Measurements from ENCODE around the gene SYS1. TPM values are rescaled to one million over a fixed set of nuclear protein-coding genes. Genes with fewer than 3 reads are reported as not detected.
A peak's percentile ranks its signal among the peaks of the same experiment; 100 is the strongest.

The SYS1 gene
- total RNA-seq, 4 donors from 2014 or later = 30.9 to 49.5 (median 38.7) TPM

DNA sequence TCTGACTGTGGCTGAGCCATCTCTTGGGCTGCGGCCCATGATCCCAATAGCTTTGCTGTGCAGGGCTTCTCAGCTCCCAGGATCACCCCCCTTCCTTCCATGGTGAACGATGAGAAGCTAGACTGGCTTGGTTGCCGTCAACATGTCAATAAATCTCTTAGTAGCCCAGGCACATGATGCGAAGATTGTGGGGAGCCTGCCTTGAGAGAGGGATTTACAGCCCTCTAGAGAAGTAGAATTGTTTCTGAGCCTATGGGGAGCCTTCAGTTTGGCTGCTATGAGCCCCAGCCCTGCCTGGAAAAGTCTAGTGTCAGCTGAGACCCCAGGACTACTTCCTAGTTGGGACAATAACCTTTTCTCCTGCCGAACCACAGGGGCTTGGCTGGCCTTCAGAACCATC lies 49.7 kb downstream of the SYS1 start:
- H3K9me3 ChIP-seq = no peaks in the 10 kb centered on the region
- WGBS = 68% methylated on average over 5 of the region's 5 CpGs
- H3K36me3 ChIP-seq = peaks cover 23% of the 10 kb centered on the region

DNA sequence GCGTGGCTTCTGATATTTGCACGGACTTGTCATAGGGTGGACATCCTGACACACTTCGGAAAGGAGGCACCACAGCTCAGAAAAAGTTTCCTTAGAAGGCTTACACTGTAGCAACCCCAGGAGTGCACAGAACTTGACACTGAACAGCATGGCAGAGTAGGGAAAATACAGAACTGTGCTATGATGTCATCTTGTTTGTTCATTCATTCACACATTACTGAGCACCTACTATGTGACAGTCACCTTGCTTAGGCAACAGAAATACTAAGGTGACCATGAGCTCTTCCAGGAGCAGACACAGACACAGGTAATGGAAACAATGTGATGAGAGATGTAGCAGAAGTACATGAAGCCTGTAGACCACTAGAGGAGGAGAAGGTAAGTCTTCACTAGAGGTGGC lies 50.5 kb downstream of the SYS1 start:
- peaks cover 23% of the 10 kb centered on the region for H3K36me3 ChIP-seq
- TF ChIP-seq, protein P1, sequence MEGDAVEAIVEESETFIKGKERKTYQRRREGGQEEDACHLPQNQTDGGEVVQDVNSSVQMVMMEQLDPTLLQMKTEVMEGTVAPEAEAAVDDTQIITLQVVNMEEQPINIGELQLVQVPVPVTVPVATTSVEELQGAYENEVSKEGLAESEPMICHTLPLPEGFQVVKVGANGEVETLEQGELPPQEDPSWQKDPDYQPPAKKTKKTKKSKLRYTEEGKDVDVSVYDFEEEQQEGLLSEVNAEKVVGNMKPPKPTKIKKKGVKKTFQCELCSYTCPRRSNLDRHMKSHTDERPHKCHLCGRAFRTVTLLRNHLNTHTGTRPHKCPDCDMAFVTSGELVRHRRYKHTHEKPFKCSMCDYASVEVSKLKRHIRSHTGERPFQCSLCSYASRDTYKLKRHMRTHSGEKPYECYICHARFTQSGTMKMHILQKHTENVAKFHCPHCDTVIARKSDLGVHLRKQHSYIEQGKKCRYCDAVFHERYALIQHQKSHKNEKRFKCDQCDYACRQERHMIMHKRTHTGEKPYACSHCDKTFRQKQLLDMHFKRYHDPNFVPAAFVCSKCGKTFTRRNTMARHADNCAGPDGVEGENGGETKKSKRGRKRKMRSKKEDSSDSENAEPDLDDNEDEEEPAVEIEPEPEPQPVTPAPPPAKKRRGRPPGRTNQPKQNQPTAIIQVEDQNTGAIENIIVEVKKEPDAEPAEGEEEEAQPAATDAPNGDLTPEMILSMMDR (IDR thresholded peaks at IDR 0.05) = no peak
- TF ChIP-seq POLR2AphosphoS5 (IDR thresholded peaks at IDR 0.05) = no peak
- no peak for TF ChIP-seq EP300 (IDR thresholded peaks at IDR 0.05)
- TF ChIP-seq POLR2A (IDR thresholded peaks at IDR 0.05) = no peak
- H3K4me3 ChIP-seq = no peak overlapping the region
- 100% methylated on average over 1 of the region's 3 CpGs for WGBS
- H3K9me3 ChIP-seq = no peaks in the 10 kb centered on the region
- H3K4me1 ChIP-seq = peaks cover 28% of the 10 kb centered on the region
- peak in 1 of 2 donors; percentile 43 for DNase-seq (ENCODE audit: low spot score in 2 of 2)
- H3K27ac ChIP-seq = no peak overlapping the region
- no peaks in the 10 kb centered on the region for H3K27me3 ChIP-seq

More for the DNA sequence above, 49.7 kb downstream of the SYS1 start:
- TF ChIP-seq, protein P1 (IDR thresholded peaks at IDR 0.05) = no peak
- TF ChIP-seq POLR2AphosphoS5 (IDR thresholded peaks at IDR 0.05) (no peak), EP300 (IDR thresholded peaks at IDR 0.05) (no peak), POLR2A (IDR thresholded peaks at IDR 0.05) (no peak)
- H3K27ac ChIP-seq = no peak overlapping the region
- H3K4me3 ChIP-seq = no peak overlapping the region
- peaks cover 29% of the 10 kb centered on the region for H3K4me1 ChIP-seq
- no peaks in the 10 kb centered on the region for H3K27me3 ChIP-seq
- peak in 1 of 2 donors; percentile 35 for DNase-seq (ENCODE audit: low spot score in 2 of 2)

DNA sequence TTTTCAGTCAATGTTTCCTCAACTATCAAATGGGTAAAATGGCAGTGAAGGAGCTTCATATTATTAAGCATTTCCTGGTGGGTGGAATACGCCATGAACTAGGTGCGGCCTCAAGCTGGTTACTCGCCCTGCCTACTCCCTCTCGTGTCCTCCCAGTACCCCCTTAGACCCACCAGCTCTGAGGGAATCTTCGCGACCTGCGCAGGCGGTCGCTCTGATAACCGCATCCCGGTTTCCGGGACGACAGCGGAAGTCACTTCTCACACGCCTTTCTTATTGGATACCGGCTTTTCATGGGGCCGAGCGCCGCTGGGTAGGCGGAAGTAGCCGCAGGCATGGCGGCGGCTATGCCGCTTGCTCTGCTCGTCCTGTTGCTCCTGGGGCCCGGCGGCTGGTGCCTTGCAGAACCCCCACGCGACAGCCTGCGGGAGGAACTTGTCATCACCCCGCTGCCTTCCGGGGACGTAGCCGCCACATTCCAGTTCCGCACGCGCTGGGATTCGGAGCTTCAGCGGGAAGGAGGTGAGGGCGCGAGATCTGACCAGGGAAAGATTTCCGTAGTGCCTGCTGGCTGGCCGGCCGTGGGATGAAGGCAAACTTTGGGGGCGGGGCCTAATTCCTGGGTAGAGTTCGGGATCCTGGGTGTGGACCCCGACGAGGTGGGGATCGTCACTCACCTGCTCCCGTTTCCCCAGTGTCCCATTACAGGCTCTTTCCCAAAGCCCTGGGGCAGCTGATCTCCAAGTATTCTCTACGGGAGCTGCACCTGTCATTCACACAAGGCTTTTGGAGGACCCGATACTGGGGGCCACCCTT lies 53.1 kb downstream of the SYS1 start, which contains the start of gene PIGT:
Gene PIGT, plus strand, starts transcription at position 320 of the 816 bp plus-strand sequence. Its CDS starts 16 bp downstream, at position 336.
- Histone ChIP-seq H3K27ac (peak within 1 kb of the TSS; percentile 75), H3K9me3 (no peaks in the 10 kb centered on the region), H3K27me3 (no peaks in the 10 kb centered on the region), H3K4me1 (peaks cover 44% of the 10 kb centered on the region), H3K36me3 (peaks cover 27% of the 10 kb centered on the region), H3K4me3 (peak within 1 kb of the TSS; percentile 80)
- TF ChIP-seq POLR2A (IDR thresholded peaks at IDR 0.05) (peak in 1 of 2 donors; percentile 94), EP300 (IDR thresholded peaks at IDR 0.05) (no peak), POLR2AphosphoS5 (IDR thresholded peaks at IDR 0.05) (peak; percentile 68 to 92 (median 87))
- TF ChIP-seq, protein P1 (IDR thresholded peaks at IDR 0.05) = no peak
- 2% methylated on average over 17 of the region's 52 CpGs for WGBS
- peak; percentile 93 to 95 for DNase-seq (ENCODE audit: low spot score in 2 of 2)

DNA sequence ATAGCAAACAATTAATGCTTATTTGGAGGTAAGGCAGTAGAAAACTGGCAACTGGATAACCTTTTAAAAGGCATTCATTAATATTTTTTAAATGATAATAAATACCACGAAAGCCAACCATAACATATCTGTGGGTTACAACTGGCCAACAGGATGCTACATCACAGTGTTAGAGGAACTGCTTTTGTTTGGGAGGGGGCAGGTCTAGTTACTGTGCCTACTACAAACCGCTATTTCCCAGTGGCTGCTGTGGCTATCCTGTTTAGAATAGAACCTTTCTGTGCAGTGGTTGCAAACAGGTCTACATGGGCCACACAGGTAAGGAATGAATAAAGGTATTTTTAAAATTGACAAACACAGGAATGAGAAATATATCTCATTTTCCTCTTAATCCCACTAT lies 54.0 kb downstream of the SYS1 start:
- Histone ChIP-seq H3K4me3 (peak overlapping the region; percentile 80), H3K27ac (peak overlapping the region; percentile 75), H3K4me1 (peaks cover 44% of the 10 kb centered on the region), H3K36me3 (peaks cover 30% of the 10 kb centered on the region), H3K9me3 (no peaks in the 10 kb centered on the region), H3K27me3 (no peaks in the 10 kb centered on the region)
- 65% methylated on average over 2 of the region's 2 CpGs for WGBS
- TF ChIP-seq POLR2A (IDR thresholded peaks at IDR 0.05) (no peak), EP300 (IDR thresholded peaks at IDR 0.05) (no peak), POLR2AphosphoS5 (IDR thresholded peaks at IDR 0.05) (no peak)
- TF ChIP-seq, protein P1 (IDR thresholded peaks at IDR 0.05) = no peak
- DNase-seq (ENCODE audit: low spot score in 2 of 2) = peak in 1 of 2 donors; percentile 8

Other genes starting within 250 kb of the SYS1 start
- gene WFDC5, start 248.0 kb upstream of the SYS1 start, total RNA-seq = 100 to 1,000 TPM; 284 to 409 (median 356) TPM
- gene WFDC12, start 238.7 kb upstream of the SYS1 start, total RNA-seq = 1 to 10 TPM in 2 of 4 donors, under 1 TPM in 1, not detected in 1; 0.98 to 7.6 (median 2.3) TPM
- 10 to 100 TPM in 2 of 4 donors, 1 to 10 TPM in 2; 2.6 to 98.2 (median 8.0) TPM for gene PI3, start 188.3 kb upstream of the SYS1 start, total RNA-seq
- not detected for gene SEMG1, start 156.1 kb upstream of the SYS1 start, total RNA-seq
- gene SEMG2, start 141.8 kb upstream of the SYS1 start, total RNA-seq = under 1 TPM in 1 of 4 donors, not detected in 3; 0.25 TPM
- 100 to 1,000 TPM in 3 of 4 donors, 10 to 100 TPM in 1; 97.4 to 632 (median 292) TPM for gene SLPI, start 108.6 kb upstream of the SYS1 start, total RNA-seq
- gene RBPJL, start 56.3 kb upstream of the SYS1 start, total RNA-seq = not detected
- gene MATN4, start 54.9 kb upstream of the SYS1 start, total RNA-seq = 1 to 10 TPM in 1 of 4 donors, under 1 TPM in 2, not detected in 1; 0.25 to 1.5 (median 0.94) TPM
- 100 to 1,000 TPM; 156 to 255 (median 216) TPM for gene SDC4, start 14.7 kb upstream of the SYS1 start, total RNA-seq
- under 1 TPM in 1 of 4 donors, not detected in 3; 0.32 TPM for gene TP53TG5, start 15.2 kb downstream of the SYS1 start, total RNA-seq
- 10 to 100 TPM; 42.4 to 72.3 (median 49.7) TPM for gene DBNDD2, start 45.1 kb downstream of the SYS1 start, total RNA-seq
- gene PIGT, start 53.0 kb downstream of the SYS1 start, total RNA-seq = 10 to 100 TPM; 44.6 to 77.8 (median 51.8) TPM
- 10 to 100 TPM; 29.6 to 58.0 (median 34.1) TPM for gene WFDC2, start 106.6 kb downstream of the SYS1 start, total RNA-seq
- 1 to 10 TPM in 1 of 4 donors, not detected in 3; 3.2 TPM for gene SPINT3, start 152.5 kb downstream of the SYS1 start, total RNA-seq
- 1 to 10 TPM in 1 of 4 donors, not detected in 3; 1.6 TPM for gene WFDC6, start 176.3 kb downstream of the SYS1 start, total RNA-seq
- under 1 TPM in 1 of 4 donors, not detected in 3; 0.42 TPM for gene EPPIN, start 184.2 kb downstream of the SYS1 start, total RNA-seq
- not detected for gene WFDC8, start 216.1 kb downstream of the SYS1 start, total RNA-seq